ENCODE data around the gene TAF7. TPM values are rescaled to one million over a fixed set of nuclear protein-coding genes. Genes with fewer than 3 reads are reported as not detected.
A peak's percentile ranks its signal among the peaks of the same experiment; 100 is the strongest.
"Not testable (repeated sequence)": the region's sequence is repeated elsewhere in the genome, so short reads cannot be mapped to it uniquely, and the experiment has no call there.

The TAF7 gene
- total RNA-seq, 1 donor from 2014 or later, result 71.5 TPM

DNA sequence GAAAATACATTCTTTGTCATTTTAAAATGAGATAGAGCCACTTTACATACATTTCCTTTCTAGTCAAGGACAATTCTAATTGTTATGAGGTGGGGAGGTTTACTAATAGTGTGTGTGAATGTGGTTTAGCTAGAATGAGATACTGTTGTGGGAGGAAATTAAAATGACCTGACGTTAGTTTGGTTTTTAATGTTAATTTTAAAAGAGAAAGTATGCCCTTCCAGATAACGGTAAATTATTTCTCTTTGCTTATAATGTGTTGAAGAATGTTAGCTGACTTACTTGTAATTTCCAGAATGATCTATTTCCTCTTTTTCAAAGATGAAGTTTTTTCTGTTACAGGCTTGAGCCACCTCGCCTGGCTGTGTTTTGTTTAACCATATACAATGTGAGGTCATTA, 1.7 kb upstream of the TAF7 start:
- peaks cover 38% of the 10 kb centered on the region for H3K9me3 Mint-ChIP-seq
- no peak overlapping the region for H3K4me3 Mint-ChIP-seq
- intact Hi-C loops (cut with micrococcal nuclease), result loop anchor here (10.0 kb wide), 2 partner anchors 313 to 1033 kb away; partner anchors contain the start of genes HDAC3 and RELL2
- H3K27me3 Mint-ChIP-seq, result peaks cover 5% of the 10 kb centered on the region
- H3K27ac Mint-ChIP-seq, result no peak overlapping the region
- DNase-seq, result no peak
- H3K4me1 Mint-ChIP-seq, result peaks cover 20% of the 10 kb centered on the region
- peaks cover 43% of the 10 kb centered on the region for H3K36me3 Mint-ChIP-seq (ENCODE audit: low read depth)

DNA sequence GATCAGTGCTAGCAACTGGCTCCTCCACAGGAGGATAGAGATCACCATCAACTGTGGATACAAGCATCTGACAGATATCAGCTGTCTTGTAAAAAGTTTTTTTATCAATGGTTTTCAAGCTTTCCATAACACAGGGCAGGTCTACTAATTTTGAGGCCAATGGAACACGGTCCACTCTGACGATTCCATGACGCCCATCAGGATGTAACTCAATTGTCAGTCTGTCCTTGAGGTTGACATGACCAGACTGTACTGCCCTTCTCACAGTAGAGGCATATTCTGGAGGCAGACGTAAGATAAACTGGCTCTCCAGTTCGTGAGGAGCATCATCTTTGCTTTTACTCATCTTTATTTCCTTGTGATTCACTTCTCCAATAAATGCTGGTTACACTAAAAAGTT, 885 bp downstream of the TAF7 start:
- Mint-ChIP-seq H3K4me1 (peaks cover 12% of the 10 kb centered on the region), H3K27ac (peak overlapping the region; percentile 99), H3K36me3 (ENCODE audit: low read depth) (peaks cover 66% of the 10 kb centered on the region), H3K27me3 (peaks cover 2% of the 10 kb centered on the region), H3K4me3 (peak overlapping the region; percentile 92), H3K9me3 (peaks cover 42% of the 10 kb centered on the region)
- DNase-seq, result no peak
- intact Hi-C loops (cut with micrococcal nuclease), result loop anchor here (1.0 to 10.0 kb wide), 4 partner anchors 193 to 1035 kb away; partner anchors contain the start of genes HDAC3 and RELL2

DNA sequence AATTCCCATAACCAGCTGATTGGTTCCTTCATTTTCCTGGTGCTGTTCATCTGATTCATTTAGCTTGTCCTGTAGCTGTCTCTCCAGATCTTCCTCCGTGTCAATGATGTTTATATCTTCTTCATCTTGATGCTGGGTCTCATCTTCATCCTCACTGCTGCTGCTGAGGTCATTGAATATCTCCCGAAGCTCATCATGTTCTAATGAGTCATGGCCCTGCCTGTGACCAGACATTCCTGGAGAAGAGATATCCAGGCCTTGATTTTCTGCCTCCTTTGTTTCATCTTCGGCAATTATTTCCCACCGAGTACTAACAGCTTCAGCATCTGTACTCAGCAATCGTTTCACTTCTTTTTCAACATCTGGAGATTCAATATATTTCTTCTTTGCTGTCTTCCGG, 1.4 kb downstream of the TAF7 start:
- peaks cover 69% of the 10 kb centered on the region for H3K36me3 Mint-ChIP-seq (ENCODE audit: low read depth)
- intact Hi-C loops (cut with micrococcal nuclease), result no loop called here
- peaks cover 13% of the 10 kb centered on the region for H3K4me1 Mint-ChIP-seq
- H3K27ac Mint-ChIP-seq, result peak overlapping the region; percentile 48
- H3K4me3 Mint-ChIP-seq, result peak overlapping the region; percentile 92
- peaks cover 44% of the 10 kb centered on the region for H3K9me3 Mint-ChIP-seq
- DNase-seq, result no peak
- H3K27me3 Mint-ChIP-seq, result peaks cover 2% of the 10 kb centered on the region

DNA sequence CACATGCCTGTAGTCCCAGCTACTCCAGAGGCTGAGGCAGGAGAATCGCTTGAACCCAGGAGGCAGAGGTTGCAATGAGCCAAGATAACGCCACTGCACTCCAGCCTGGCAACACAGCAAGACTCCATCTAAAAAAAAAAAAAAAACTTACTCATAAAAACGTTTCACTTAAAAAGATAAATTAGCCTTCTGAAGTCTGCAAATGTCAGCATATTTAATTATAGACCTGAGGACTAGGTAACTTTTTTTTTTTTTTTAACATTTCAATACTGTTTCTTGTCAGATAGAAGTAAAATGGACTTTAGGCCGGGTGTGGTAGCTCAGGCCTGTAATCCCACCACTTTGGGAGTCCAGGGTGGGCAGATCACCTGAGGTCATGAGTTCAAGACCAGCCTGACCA, 3.6 kb downstream of the TAF7 start:
- intact Hi-C loops (cut with micrococcal nuclease), result not testable (repeated sequence)

DNA sequence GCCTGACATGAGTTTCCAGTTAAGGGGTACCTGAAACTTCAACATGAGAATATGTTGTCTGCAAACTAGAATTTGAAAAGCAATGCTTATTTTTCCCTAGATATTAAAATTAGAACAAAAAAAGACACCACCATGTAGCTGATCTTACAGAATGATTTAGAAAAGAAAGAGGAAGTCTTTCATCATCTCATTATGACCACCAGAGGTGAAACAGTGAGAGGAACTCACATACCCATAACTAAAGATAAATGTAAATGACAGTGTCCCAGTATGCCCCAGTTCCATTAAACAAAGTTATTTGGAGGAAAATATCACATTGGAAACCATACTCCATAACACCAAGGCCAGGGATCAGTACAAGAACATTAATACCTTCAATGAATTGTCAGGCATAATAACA, 6.9 kb downstream of the TAF7 start:
- no peak for DNase-seq
- Mint-ChIP-seq H3K4me3 (no peak overlapping the region), H3K27me3 (no peaks in the 10 kb centered on the region), H3K27ac (no peak overlapping the region), H3K4me1 (peaks cover 6% of the 10 kb centered on the region), H3K9me3 (peaks cover 40% of the 10 kb centered on the region), H3K36me3 (ENCODE audit: low read depth) (peaks cover 51% of the 10 kb centered on the region)
- intact Hi-C loops (cut with micrococcal nuclease), result no loop called here

More for the DNA sequence above, 3.6 kb downstream of the TAF7 start:
- not testable (repeated sequence) for DNase-seq, H3K4me3 Mint-ChIP-seq, H3K27me3 Mint-ChIP-seq, H3K27ac Mint-ChIP-seq
- H3K4me1 Mint-ChIP-seq, result peaks cover 14% of the 10 kb centered on the region
- peaks cover 55% of the 10 kb centered on the region for H3K9me3 Mint-ChIP-seq
- peaks cover 79% of the 10 kb centered on the region for H3K36me3 Mint-ChIP-seq (ENCODE audit: low read depth)

DNA sequence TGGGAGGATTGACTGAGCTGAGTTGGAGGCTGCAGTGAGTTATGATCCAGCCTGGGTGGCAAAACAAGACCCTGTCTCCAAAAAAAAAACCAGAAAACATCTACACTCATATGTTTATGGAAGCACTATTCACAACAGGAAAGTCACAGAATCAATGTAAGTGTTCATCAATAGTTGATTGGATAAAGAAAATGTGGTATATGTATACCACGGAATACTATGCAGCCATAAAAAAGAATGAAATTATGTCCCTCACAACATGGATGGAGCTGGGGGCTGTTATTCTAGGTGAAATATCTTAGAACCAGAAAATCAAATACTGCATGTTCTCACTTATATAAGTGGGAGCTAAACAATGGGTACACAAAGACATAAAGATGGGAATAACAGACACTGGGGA, 14.0 kb downstream of the TAF7 start:
- no peak overlapping the region for H3K27ac Mint-ChIP-seq
- DNase-seq, result no peak
- peaks cover 21% of the 10 kb centered on the region for H3K9me3 Mint-ChIP-seq
- H3K27me3 Mint-ChIP-seq, result no peaks in the 10 kb centered on the region
- no peaks in the 10 kb centered on the region for H3K4me1 Mint-ChIP-seq
- no peaks in the 10 kb centered on the region for H3K36me3 Mint-ChIP-seq (ENCODE audit: low read depth)
- no peak overlapping the region for H3K4me3 Mint-ChIP-seq
- intact Hi-C loops (cut with micrococcal nuclease), result no loop called here

DNA sequence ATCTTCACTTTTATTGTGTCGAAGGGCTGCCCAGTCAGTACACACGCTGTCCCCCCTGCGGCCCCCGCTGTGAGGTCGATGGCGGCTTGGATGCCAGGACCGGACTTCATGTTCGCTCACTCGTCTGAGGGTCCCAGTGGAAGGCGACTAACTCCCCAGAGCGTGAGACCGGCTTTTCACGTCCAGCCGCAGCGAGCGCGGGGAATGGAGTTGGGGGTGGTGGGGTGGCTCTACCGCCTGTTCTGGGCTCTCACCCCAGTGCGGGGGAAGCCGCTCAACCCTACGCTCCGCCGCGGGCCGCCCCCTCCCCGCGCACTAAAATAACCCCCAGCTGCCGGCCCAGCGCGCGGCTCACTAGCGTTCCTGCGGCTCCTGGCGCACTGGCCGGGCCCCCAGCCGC, 16.8 kb downstream of the TAF7 start, which contains the start of gene SLC25A2:
Gene SLC25A2 (minus strand): TSS at position 294 of the 400 bp plus-strand sequence. CDS start 184 bp downstream, at position 110.
- H3K4me3 Mint-ChIP-seq, result no peak within 1 kb of the TSS
- H3K9me3 Mint-ChIP-seq, result peaks cover 14% of the 10 kb centered on the region
- intact Hi-C loops (cut with micrococcal nuclease), result no loop called here
- H3K27me3 Mint-ChIP-seq, result no peaks in the 10 kb centered on the region
- H3K27ac Mint-ChIP-seq, result no peak within 1 kb of the TSS
- H3K36me3 Mint-ChIP-seq (ENCODE audit: low read depth), result no peaks in the 10 kb centered on the region
- H3K4me1 Mint-ChIP-seq, result no peaks in the 10 kb centered on the region
- no peak for DNase-seq

DNA sequence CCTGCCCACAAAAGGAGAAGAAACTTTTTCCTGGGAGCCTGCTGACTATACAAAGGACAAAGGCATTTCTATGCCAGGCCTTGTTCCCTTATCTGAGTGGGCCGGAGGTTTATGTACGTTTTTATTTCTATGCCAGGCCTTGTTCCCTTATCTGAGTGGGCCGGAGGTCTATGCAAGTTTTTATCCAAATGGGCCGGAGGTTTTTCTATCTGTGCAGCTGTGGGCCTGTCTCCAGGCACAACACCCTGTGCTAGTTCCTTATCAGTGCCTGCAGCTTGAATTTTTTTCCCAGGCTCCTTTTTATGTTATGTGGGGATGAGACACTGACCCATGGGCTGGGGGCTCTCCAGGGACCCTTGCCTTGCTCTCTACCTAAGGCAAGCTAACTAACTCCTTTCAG, 22.2 kb downstream of the TAF7 start:
- Mint-ChIP-seq H3K27me3 (no peaks in the 10 kb centered on the region), H3K4me3 (no peak overlapping the region), H3K27ac (no peak overlapping the region), H3K9me3 (peaks cover 26% of the 10 kb centered on the region), H3K36me3 (ENCODE audit: low read depth) (peaks cover 2% of the 10 kb centered on the region), H3K4me1 (no peaks in the 10 kb centered on the region)
- intact Hi-C loops (cut with micrococcal nuclease), result no loop called here
- no peak for DNase-seq

DNA sequence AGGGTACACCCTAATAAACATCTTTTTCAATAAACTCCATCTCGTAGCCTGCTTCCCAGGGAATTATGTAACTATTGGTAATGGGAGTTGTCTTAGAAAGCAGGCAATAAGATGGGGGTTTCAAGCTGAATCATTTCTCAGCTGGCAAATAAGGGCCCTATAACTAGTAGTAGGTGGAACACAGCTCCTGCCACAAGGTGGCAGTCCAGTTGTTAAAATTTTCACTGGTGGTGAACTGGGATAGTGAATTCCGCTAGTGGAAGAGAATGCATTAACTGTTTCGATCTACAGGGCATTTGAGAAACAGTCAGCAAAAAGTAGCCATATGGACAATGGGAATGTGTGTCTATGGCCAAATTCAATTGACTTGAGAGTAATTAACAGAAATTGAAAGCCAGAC, 47.7 kb downstream of the TAF7 start:
- intact Hi-C loops (cut with micrococcal nuclease), result no loop called here
- no peak overlapping the region for H3K27ac Mint-ChIP-seq
- DNase-seq, result no peak
- no peaks in the 10 kb centered on the region for H3K36me3 Mint-ChIP-seq (ENCODE audit: low read depth)
- H3K27me3 Mint-ChIP-seq, result no peaks in the 10 kb centered on the region
- H3K4me1 Mint-ChIP-seq, result no peaks in the 10 kb centered on the region
- H3K9me3 Mint-ChIP-seq, result peaks cover 33% of the 10 kb centered on the region
- no peak overlapping the region for H3K4me3 Mint-ChIP-seq

DNA sequence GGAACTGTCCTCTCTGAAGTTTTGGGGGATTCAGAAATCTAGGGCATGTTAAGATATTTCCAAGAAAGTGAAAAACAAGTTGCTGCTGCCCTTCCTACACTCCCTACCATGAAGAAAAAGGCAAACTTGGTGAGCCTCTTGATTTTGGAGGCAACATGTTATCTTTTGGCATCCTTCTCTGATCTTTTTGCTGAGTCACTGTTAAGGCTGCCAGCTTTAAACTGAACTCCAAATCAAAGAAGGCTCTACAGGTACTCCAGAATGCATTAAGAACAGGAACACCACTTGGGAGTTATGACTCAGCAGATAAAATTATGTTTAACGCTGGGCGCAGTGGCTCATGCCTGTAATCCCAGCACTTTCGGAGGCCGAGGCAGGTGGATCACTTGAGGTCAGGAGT, 51.4 kb downstream of the TAF7 start:
- intact Hi-C loops (cut with micrococcal nuclease), result no loop called here
- H3K27me3 Mint-ChIP-seq, result no peaks in the 10 kb centered on the region
- no peak overlapping the region for H3K27ac Mint-ChIP-seq
- H3K4me3 Mint-ChIP-seq, result no peak overlapping the region
- no peaks in the 10 kb centered on the region for H3K4me1 Mint-ChIP-seq
- H3K9me3 Mint-ChIP-seq, result peaks cover 27% of the 10 kb centered on the region
- no peaks in the 10 kb centered on the region for H3K36me3 Mint-ChIP-seq (ENCODE audit: low read depth)
- no peak for DNase-seq

Other genes with a start within 250 kb of the TAF7 start
- gene PCDHB2, start 226.2 kb downstream of the TAF7 start, total RNA-seq, result 0.19 TPM in 1 of 2 replicates, not detected in the other
- not detected in 2 replicates for gene PCDHB3, start 220.3 kb downstream of the TAF7 start, total RNA-seq
- gene PCDHB4, start 199.0 kb downstream of the TAF7 start, total RNA-seq, result not detected in 2 replicates
- gene PCDHB5, start 185.6 kb downstream of the TAF7 start, total RNA-seq, result not detected in 2 replicates
- not detected in 2 replicates for gene PCDHB6, start 170.7 kb downstream of the TAF7 start, total RNA-seq
- gene PCDHB7, start 148.1 kb downstream of the TAF7 start, total RNA-seq, result not detected in 2 replicates
- not detected in 2 replicates for gene PCDHB8, start 143.0 kb downstream of the TAF7 start, total RNA-seq
- not detected in 2 replicates for gene PCDHB16, start 138.4 kb downstream of the TAF7 start, total RNA-seq
- gene PCDHB9, start 133.6 kb downstream of the TAF7 start, total RNA-seq, result not detected in 2 replicates
- not detected in 2 replicates for gene PCDHB10, start 128.4 kb downstream of the TAF7 start, total RNA-seq
- gene PCDHB11, start 121.2 kb downstream of the TAF7 start, total RNA-seq, result not detected in 2 replicates
- gene PCDHB12, start 112.1 kb downstream of the TAF7 start, total RNA-seq, result not detected in 2 replicates
- 0.05 TPM in 1 of 2 replicates, not detected in the other for gene PCDHB13, start 106.9 kb downstream of the TAF7 start, total RNA-seq
- gene PCDHB14, start 97.4 kb downstream of the TAF7 start, total RNA-seq, result not detected in 2 replicates
- not detected in 2 replicates for gene PCDHB15, start 75.4 kb downstream of the TAF7 start, total RNA-seq
- gene SLC25A2, start 16.7 kb downstream of the TAF7 start, total RNA-seq, result 0.14 and 0.23 TPM in 2 replicates
- gene PCDHGA1, start 9.7 kb upstream of the TAF7 start, total RNA-seq, result 0.07 and 0.09 TPM in 2 replicates
- 0.07 and 0.12 TPM in 2 replicates for gene PCDHGA2, start 18.0 kb upstream of the TAF7 start, total RNA-seq
- 0.14 and 0.19 TPM in 2 replicates for gene PCDHGA3, start 23.0 kb upstream of the TAF7 start, total RNA-seq
- gene PCDHGB1, start 29.3 kb upstream of the TAF7 start, total RNA-seq, result 0.14 and 0.19 TPM in 2 replicates
- gene PCDHGA4, start 34.2 kb upstream of the TAF7 start, total RNA-seq, result 0.33 and 0.37 TPM in 2 replicates
- gene PCDHGB2, start 39.2 kb upstream of the TAF7 start, total RNA-seq, result 0.63 and 0.97 TPM in 2 replicates
- gene PCDHGA5, start 43.4 kb upstream of the TAF7 start, total RNA-seq, result 0.19 and 0.51 TPM in 2 replicates
- 0.40 and 0.49 TPM in 2 replicates for gene PCDHGB3, start 49.5 kb upstream of the TAF7 start, total RNA-seq
- gene PCDHGA6, start 53.1 kb upstream of the TAF7 start, total RNA-seq, result 0.31 and 0.54 TPM in 2 replicates
- 0.05 and 0.23 TPM in 2 replicates for gene PCDHGA7, start 62.0 kb upstream of the TAF7 start, total RNA-seq
- gene PCDHGB4, start 66.9 kb upstream of the TAF7 start, total RNA-seq, result 0.21 TPM in 2 replicates
- gene PCDHGA8, start 71.8 kb upstream of the TAF7 start, total RNA-seq, result 0.02 and 0.09 TPM in 2 replicates
- gene PCDHGB5, start 77.2 kb upstream of the TAF7 start, total RNA-seq, result 0.43 and 0.47 TPM in 2 replicates
- gene PCDHGA9, start 82.0 kb upstream of the TAF7 start, total RNA-seq, result 0.33 and 0.44 TPM in 2 replicates
- 0.09 and 0.14 TPM in 2 replicates for gene PCDHGB6, start 87.2 kb upstream of the TAF7 start, total RNA-seq
- 0.07 and 0.21 TPM in 2 replicates for gene PCDHGA10, start 92.2 kb upstream of the TAF7 start, total RNA-seq
- gene PCDHGB7, start 96.9 kb upstream of the TAF7 start, total RNA-seq, result 0.12 and 0.17 TPM in 2 replicates
- 0.23 and 0.31 TPM in 2 replicates for gene PCDHGA11, start 100.3 kb upstream of the TAF7 start, total RNA-seq
- 0.12 and 0.16 TPM in 2 replicates for gene PCDHGA12, start 109.7 kb upstream of the TAF7 start, total RNA-seq
- 0.24 and 0.58 TPM in 2 replicates for gene PCDHGC3, start 155.2 kb upstream of the TAF7 start, total RNA-seq
- gene PCDHGC4, start 164.2 kb upstream of the TAF7 start, total RNA-seq, result not detected in 2 replicates
- gene PCDHGC5, start 168.3 kb upstream of the TAF7 start, total RNA-seq, result not detected in 2 replicates